Activated naive CD4-positive, alpha-beta T cell treated with anti-CD3 and anti-CD28 coated beads, Interleukin-2, amount 50 U/mL, for 16 hours (primary cell): Measurements from ENCODE around the gene B9D2.
"Not testable (repeated sequence)": the region's sequence is repeated elsewhere in the genome, so short reads cannot be mapped to it uniquely, and the experiment has no call there.

Experiments used
- DNase-seq: peaks from one replicate; pipeline ENCODE4 v3.0.0-alpha.2; 2020

Gene B9D2

GRCh38 chr19:41386442-41386841, 22.5 kb upstream of the B9D2 start:
- no peak for DNase-seq

GRCh38 chr19:41384351-41384750, 20.4 kb upstream of the B9D2 start:
- DNase-seq: no peak

- DNase-seq: not testable (repeated sequence)
These were observed 17.6 kb upstream of the B9D2 start for GRCh38 chr19:41381536-41381935.

- no peak for DNase-seq
These were observed 14.2 kb upstream of the B9D2 start for GRCh38 chr19:41377977-41378709.

GRCh38 chr19:41376998-41377365, 13.0 kb upstream of the B9D2 start:
- peak; percentile 40 for DNase-seq

GRCh38 chr19:41376241-41376997, 12.5 kb upstream of the B9D2 start, which contains the start of gene TMEM91:
Gene TMEM91, plus strand, starts transcription at chr19:41376533. Its CDS starts 1,777 bp downstream, at chr19:41378310.
- DNase-seq: peak; percentile 18

- DNase-seq: no peak
These were observed 10.0 kb upstream of the B9D2 start for GRCh38 chr19:41373993-41374392.

GRCh38 chr19:41372501-41372900, 8.6 kb upstream of the B9D2 start:
- DNase-seq: no peak

- DNase-seq: no peak
These were observed 7.6 kb upstream of the B9D2 start for GRCh38 chr19:41371541-41371940.

- DNase-seq: not testable (repeated sequence)
These were observed 7.2 kb upstream of the B9D2 start for GRCh38 chr19:41371119-41371518.

GRCh38 chr19:41369769-41370168, 5.8 kb upstream of the B9D2 start:
- no peak for DNase-seq

GRCh38 chr19:41367848-41368301, 3.9 kb upstream of the B9D2 start:
- DNase-seq: no peak

GRCh38 chr19:41366089-41366488, 2.1 kb upstream of the B9D2 start:
- no peak for DNase-seq

GRCh38 chr19:41364524-41365391, 809 bp upstream of the B9D2 start:
- DNase-seq: no peak

- no peak for DNase-seq
These were observed 587 bp downstream of the B9D2 start for GRCh38 chr19:41363371-41363752.

- DNase-seq: no peak
These were observed 1.7 kb downstream of the B9D2 start for GRCh38 chr19:41362143-41362847.

- DNase-seq: no peak
These were observed 4.2 kb downstream of the B9D2 start for GRCh38 chr19:41359741-41360140.

- no peak for DNase-seq
These were observed 6.2 kb downstream of the B9D2 start for GRCh38 chr19:41357746-41358145.

GRCh38 chr19:41356984-41357739, 6.8 kb downstream of the B9D2 start:
- peak; percentile 42 for DNase-seq

GRCh38 chr19:41355802-41356201, 8.1 kb downstream of the B9D2 start:
- DNase-seq: no peak

GRCh38 chr19:41355035-41355434, 8.9 kb downstream of the B9D2 start:
- DNase-seq: no peak
